Measurements from ENCODE around the gene LRRTM4.
"Not testable (repeated sequence)": the region's sequence is repeated elsewhere in the genome, so short reads cannot be mapped to it uniquely, and the experiment has no call there.

The LRRTM4 gene

DNA sequence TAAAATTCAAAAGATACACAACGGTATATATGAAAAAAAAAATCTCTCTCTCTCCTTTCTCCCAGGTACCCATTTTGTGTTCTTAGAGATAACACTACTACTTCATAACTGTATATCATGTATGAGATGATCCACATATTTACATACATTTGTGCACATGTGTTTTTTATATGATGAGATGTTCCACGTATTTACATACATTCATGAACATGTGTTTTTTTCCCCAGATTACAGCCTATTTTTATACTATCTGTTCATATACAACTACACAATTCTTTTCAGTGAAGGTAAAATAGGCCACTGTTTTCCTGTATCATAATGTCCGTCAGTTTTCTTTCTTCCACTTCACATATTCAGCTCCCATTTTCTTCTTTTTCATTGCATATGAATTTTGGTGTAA lies 808.9 kb downstream of the LRRTM4 start:
- DNase-seq = no peak

DNA sequence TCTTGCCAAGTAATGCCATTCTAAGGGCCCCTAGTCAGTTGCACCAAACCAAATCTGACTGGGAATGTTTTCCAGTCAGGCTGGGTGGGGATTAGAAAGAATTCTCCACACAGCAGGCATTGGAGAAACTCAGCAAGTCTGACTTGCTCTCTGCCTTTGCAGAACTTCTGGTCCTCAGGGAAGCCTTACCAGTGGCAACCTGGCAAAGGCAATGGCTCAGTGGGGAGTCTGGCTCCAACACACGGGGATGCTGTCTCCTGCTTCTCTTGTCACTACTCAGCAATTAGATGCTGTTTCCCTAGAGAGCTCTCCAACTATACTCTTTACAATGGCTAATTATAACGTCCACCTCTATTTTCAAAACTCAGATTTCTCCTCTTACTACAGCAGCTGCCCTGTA lies 810.7 kb downstream of the LRRTM4 start:
- DNase-seq = no peak

DNA sequence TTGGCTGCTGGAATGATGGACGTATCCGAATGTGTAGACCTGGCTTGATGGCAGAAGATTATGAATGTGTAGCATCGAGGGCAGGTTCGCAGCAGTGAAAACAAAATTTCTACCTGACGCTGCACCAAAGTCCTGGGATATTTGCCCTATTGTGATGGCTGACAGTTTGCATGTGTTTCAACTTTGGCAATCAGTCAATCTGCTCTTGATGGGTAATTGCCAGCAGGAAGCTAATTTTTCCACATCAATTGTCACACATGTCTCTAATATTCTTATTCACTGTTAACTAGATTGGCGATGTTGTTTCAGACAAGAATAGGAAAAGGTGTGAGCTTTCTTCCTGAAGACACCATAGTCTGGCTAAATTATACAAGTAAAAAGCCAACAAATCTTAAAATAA lies 821.3 kb downstream of the LRRTM4 start:
- DNase-seq = no peak

DNA sequence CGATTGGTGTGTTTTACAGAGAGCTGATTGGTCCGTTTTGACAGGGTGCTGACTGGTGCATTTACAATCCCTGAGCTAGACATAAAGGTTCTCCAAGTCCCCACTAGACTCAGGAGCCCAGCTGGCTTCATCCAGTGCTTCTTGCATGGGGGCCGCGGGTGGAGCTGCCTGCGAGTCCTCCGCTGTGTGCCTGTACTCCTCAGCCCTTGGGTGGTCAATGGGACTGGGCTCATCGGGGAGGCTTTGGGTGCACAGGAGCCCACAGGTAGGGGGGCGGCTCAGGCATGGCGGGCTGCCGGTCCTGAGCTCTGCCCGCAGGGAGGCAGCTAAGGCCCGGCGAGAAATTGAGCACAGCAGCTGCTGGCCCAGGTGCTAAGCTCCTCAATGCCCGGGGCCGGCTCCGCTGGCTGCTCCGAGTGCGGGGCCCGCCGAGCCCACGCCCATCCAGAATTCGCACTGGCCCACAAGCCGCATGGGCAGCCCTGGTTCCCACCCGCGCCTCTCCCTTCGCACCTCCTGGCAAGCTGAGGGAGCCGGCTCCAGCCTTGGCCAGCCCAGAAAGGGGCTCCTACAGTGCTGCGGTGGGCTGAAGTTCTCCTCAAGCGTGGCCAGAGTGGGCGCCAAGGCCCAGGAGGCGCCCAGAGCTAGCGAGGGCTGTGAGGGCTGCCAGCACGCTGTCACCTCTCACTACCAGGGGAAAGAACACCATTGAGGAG lies 824.0 kb downstream of the LRRTM4 start:
- DNase-seq = not testable (repeated sequence)

All from activated naive CD4-positive, alpha-beta T cell (primary cell).